ENCODE data around the gene HIP1. TPM values are rescaled to one million over a fixed set of nuclear protein-coding genes. Genes with fewer than 3 reads are reported as not detected.
"Not testable (repeated sequence)": the region's sequence is repeated elsewhere in the genome, so short reads cannot be mapped to it uniquely, and the experiment has no call there.

Gene HIP1
- total RNA-seq, 1 experiment from 2014 or later = 5.3 TPM

- peak; percentile 74 for DNase-seq
- Histone ChIP-seq H2AFZ (ENCODE audit: low read length) (peak overlapping the region; percentile 52), H3K9ac (ENCODE audit: low read length) (no peak overlapping the region), H3K79me2 (ENCODE audit: low read length) (no peaks in the 10 kb centered on the region), H3K9me3 (ENCODE audit: low read length) (no peaks in the 10 kb centered on the region), H3K4me2 (ENCODE audit: low read length) (peak overlapping the region; percentile 42; the same call in 1 of the 2 replicates), H3K27ac (ENCODE audit: low read length) (no peak overlapping the region), H3K9me2 (replicated peaks; ENCODE audit: low read length) (no peaks in the 10 kb centered on the region), H3K27me3 (ENCODE audit: low read length) (no peaks in the 10 kb centered on the region), H3K36me3 (ENCODE audit: low read depth, low read length) (no peaks in the 10 kb centered on the region), H3K4me3 (ENCODE audit: low read length) (no peak overlapping the region), H3K4me1 (ENCODE audit: insufficient read depth, low read length) (no peaks in the 10 kb centered on the region; the same call in 1 of the 2 replicates), H3F3A (ENCODE audit: low read length, unreplicated experiment) (no peaks in the 10 kb centered on the region), H4K20me1 (ENCODE audit: low read length) (no peaks in the 10 kb centered on the region)
- no TSS peak for BruUV-seq (replicated peaks)
- TF ChIP-seq EZH2 (IDR thresholded peaks at IDR 0.05; ENCODE audit: low read length, unreplicated experiment) (no peak), CTCF (conservative IDR thresholded peaks at IDR 0.05; ENCODE audit: low read depth, low read length) (peak; percentile 72), EZH2phosphoT487 (IDR thresholded peaks at IDR 0.05; ENCODE audit: borderline replicate concordance, low read length) (no peak)
- ChIA-PET POLR2A (ENCODE audit: unreplicated experiment) (interaction anchor here (0.5 kb wide), 1 partner anchor 44 kb away, joined by 3 read pairs; no protein-coding TSS in a partner anchor), CTCF (interaction anchor here (0.6 to 1.0 kb wide), 9 partner anchors 9 to 257 kb away, joined by 3 to 11 read pairs (median 3); partner anchors contain the start of gene HIP1)
- peak; percentile 96 for ATAC-seq
- intact Hi-C loops (cut with micrococcal nuclease) = loop anchor here (2.0 to 5.0 kb wide), 2 partner anchors 120 to 234 kb away; no protein-coding TSS in a partner anchor
Measured at GRCh38 chr7:75762350-75762917, 23.7 kb upstream of the HIP1 start.

- DNase-seq; ATAC-seq; H3K27ac ChIP-seq (ENCODE audit: low read length); H3K9ac ChIP-seq (ENCODE audit: low read length); POLR2A ChIA-PET (ENCODE audit: unreplicated experiment); H3K36me3 ChIP-seq (ENCODE audit: low read depth, low read length); BruUV-seq (replicated peaks); H3K9me3 ChIP-seq (ENCODE audit: low read length); H3K4me3 ChIP-seq (ENCODE audit: low read length); H3K79me2 ChIP-seq (ENCODE audit: low read length); H3K4me1 ChIP-seq (ENCODE audit: insufficient read depth, low read length); H3F3A ChIP-seq (ENCODE audit: low read length, unreplicated experiment); H4K20me1 ChIP-seq (ENCODE audit: low read length); H3K9me2 ChIP-seq (replicated peaks; ENCODE audit: low read length); H3K27me3 ChIP-seq (ENCODE audit: low read length): not testable (repeated sequence)
- CTCF ChIA-PET = interaction anchor here (0.6 to 1.0 kb wide), 4 partner anchors 10 to 258 kb away, joined by 3 to 4 read pairs (median 3); no protein-coding TSS in a partner anchor
- Histone ChIP-seq H3K4me2 (ENCODE audit: low read length) (0 out of 2 replicates have a peak overlapping the region, but pooled peaks have one; percentile 42), H2AFZ (ENCODE audit: low read length) (peak overlapping the region; percentile 52; the same call in 1 of the 2 replicates)
- intact Hi-C loops (cut with micrococcal nuclease) = loop anchor here (2.0 to 5.0 kb wide), 2 partner anchors 120 to 233 kb away; no protein-coding TSS in a partner anchor
Measured at GRCh38 chr7:75761801-75762200, 23.1 kb upstream of the HIP1 start.

DNA sequence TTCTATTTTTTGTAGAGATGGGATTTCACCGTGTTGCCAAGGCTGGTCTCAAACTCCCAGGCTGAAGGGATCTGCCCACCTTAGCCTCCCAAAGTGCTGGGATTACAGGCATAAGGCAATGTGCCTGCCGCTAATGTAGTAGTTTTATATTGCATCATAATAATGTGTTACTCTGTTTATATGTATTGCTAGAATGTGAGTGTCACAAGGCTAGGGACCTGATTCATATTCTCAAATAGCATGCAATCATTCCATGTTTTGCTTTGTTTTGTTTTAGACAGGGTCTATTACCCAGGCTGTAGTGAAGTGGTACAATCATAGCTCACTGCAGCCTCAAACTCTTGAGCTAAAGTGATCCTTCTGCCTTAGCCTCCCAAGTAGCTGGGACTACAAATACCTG lies 19.8 kb upstream of the HIP1 start:
- no TSS peak for BruUV-seq (replicated peaks)
- no peaks in the 10 kb centered on the region for H3K27me3 ChIP-seq (ENCODE audit: low read length)
- ChIA-PET POLR2A (ENCODE audit: unreplicated experiment) (interaction anchor here (0.6 kb wide), 1 partner anchor 364 kb away, joined by 7 read pairs; no protein-coding TSS in a partner anchor), CTCF (no interaction called here)
- no peak overlapping the region for H3K9ac ChIP-seq (ENCODE audit: low read length)
- H3K36me3 ChIP-seq (ENCODE audit: low read depth, low read length) = no peaks in the 10 kb centered on the region
- no peak for ATAC-seq
- no peak overlapping the region for H3K4me3 ChIP-seq (ENCODE audit: low read length)
- H2AFZ ChIP-seq (ENCODE audit: low read length) = no peak overlapping the region
- TF ChIP-seq EZH2phosphoT487 (IDR thresholded peaks at IDR 0.05; ENCODE audit: borderline replicate concordance, low read length) (no peak), EZH2 (IDR thresholded peaks at IDR 0.05; ENCODE audit: low read length, unreplicated experiment) (no peak), CTCF (conservative IDR thresholded peaks at IDR 0.05; ENCODE audit: low read depth, low read length) (no peak)
- no peaks in the 10 kb centered on the region for H3K9me3 ChIP-seq (ENCODE audit: low read length)
- no peak overlapping the region for H3K4me2 ChIP-seq (ENCODE audit: low read length)
- H3K27ac ChIP-seq (ENCODE audit: low read length) = no peak overlapping the region
- no peaks in the 10 kb centered on the region for H3K79me2 ChIP-seq (ENCODE audit: low read length)
- no peaks in the 10 kb centered on the region; the same call in 1 of the 2 replicates for H3K4me1 ChIP-seq (ENCODE audit: insufficient read depth, low read length)
- no peaks in the 10 kb centered on the region for H3F3A ChIP-seq (ENCODE audit: low read length, unreplicated experiment)
- intact Hi-C loops (cut with micrococcal nuclease) = no loop called here
- no peaks in the 10 kb centered on the region for H3K9me2 ChIP-seq (replicated peaks; ENCODE audit: low read length)
- no peak for DNase-seq
- no peaks in the 10 kb centered on the region for H4K20me1 ChIP-seq (ENCODE audit: low read length)

Measured in PC-3 (cell line).